ENCODE results near the gene ABTB2. TPM values are rescaled to one million over a fixed set of nuclear protein-coding genes. Genes with fewer than 3 reads are reported as not detected.

The ABTB2 gene
- total and polyA plus RNA-seq, 7 donors, result 1.3 to 12.9 (median 2.5) TPM

GRCh38 chr11:34161361-34161760 is 196.4 kb downstream of the ABTB2 start:
- H3K4me1 ChIP-seq, result peaks cover 0 to 6% (median 2%) of the 10 kb centered on the region in 4 donors
- H3K27me3 ChIP-seq, result no peaks in the 10 kb centered on the region
- H3K9me3 ChIP-seq, result no peaks in the 10 kb centered on the region
- WGBS, 2 donors, result 87 to 93% methylated on average over 6 of the region's 6 CpGs
- no peak for TF ChIP-seq POLR2AphosphoS5 (IDR thresholded peaks at IDR 0.05)
- TF ChIP-seq CTCF (IDR thresholded peaks at IDR 0.05), result no peak
- no peak for TF ChIP-seq EP300 (IDR thresholded peaks at IDR 0.05)
- TF ChIP-seq POLR2A (IDR thresholded peaks at IDR 0.05), result no peak
- intact Hi-C loops (cut with DNase I), result loop anchor here (5.0 kb wide), 1 partner anchor 289 kb away; no protein-coding TSS in a partner anchor
- peaks cover 0 to 13% (median 0%) of the 10 kb centered on the region in 4 donors for H3K36me3 ChIP-seq
- H3K4me3 ChIP-seq, result no peak overlapping the region
- DNase-seq, result no peak
- no peak overlapping the region for H3K27ac ChIP-seq

GRCh38 chr11:34160791-34161190 is 197.0 kb downstream of the ABTB2 start:
- 86% methylated on average over 18 of the region's 18 CpGs for WGBS, 2 donors
- DNase-seq, result no peak
- Histone ChIP-seq H3K36me3 (peaks cover 0 to 13% (median 0%) of the 10 kb centered on the region in 4 donors), H3K4me3 (no peak overlapping the region), H3K27me3 (no peaks in the 10 kb centered on the region), H3K27ac (no peak overlapping the region), H3K4me1 (peaks cover 0 to 12% (median 8%) of the 10 kb centered on the region in 4 donors), H3K9me3 (no peaks in the 10 kb centered on the region)
- intact Hi-C loops (cut with DNase I), result loop anchor here (5.0 kb wide), 1 partner anchor 288 kb away; no protein-coding TSS in a partner anchor
- TF ChIP-seq POLR2AphosphoS5 (IDR thresholded peaks at IDR 0.05) (no peak), CTCF (IDR thresholded peaks at IDR 0.05) (no peak), POLR2A (IDR thresholded peaks at IDR 0.05) (no peak), EP300 (IDR thresholded peaks at IDR 0.05) (no peak)

- Histone ChIP-seq H3K9me3 (no peaks in the 10 kb centered on the region), H3K4me1 (peaks cover 0 to 18% (median 14%) of the 10 kb centered on the region in 4 donors), H3K27ac (no peak overlapping the region), H3K27me3 (no peaks in the 10 kb centered on the region), H3K4me3 (no peak overlapping the region), H3K36me3 (peaks cover 0 to 13% (median 0%) of the 10 kb centered on the region in 4 donors)
- 88 to 93% methylated on average over 22 of the region's 22 CpGs for WGBS, 2 donors
- TF ChIP-seq EP300 (IDR thresholded peaks at IDR 0.05) (no peak), CTCF (IDR thresholded peaks at IDR 0.05) (no peak), POLR2A (IDR thresholded peaks at IDR 0.05) (no peak)
- intact Hi-C loops (cut with DNase I), result loop anchor here (5.0 kb wide), 1 partner anchor 288 kb away; no protein-coding TSS in a partner anchor
- DNase-seq, result no peak
These were observed 197.6 kb downstream of the ABTB2 start for GRCh38 chr11:34160049-34160721.

- 60 to 71% methylated on average over 6 of the region's 6 CpGs for WGBS, 2 donors
- intact Hi-C loops (cut with DNase I), result no loop called here
- Histone ChIP-seq H3K9me3 (no peaks in the 10 kb centered on the region), H3K4me3 (no peak overlapping the region), H3K27ac (no peak overlapping the region), H3K4me1 (peaks cover 0 to 29% (median 25%) of the 10 kb centered on the region in 4 donors), H3K27me3 (no peaks in the 10 kb centered on the region), H3K36me3 (peaks cover 0 to 13% (median 0%) of the 10 kb centered on the region in 4 donors)
- DNase-seq, result no peak
- TF ChIP-seq POLR2AphosphoS5 (IDR thresholded peaks at IDR 0.05) (no peak), EP300 (IDR thresholded peaks at IDR 0.05) (no peak), CTCF (IDR thresholded peaks at IDR 0.05) (no peak), POLR2A (IDR thresholded peaks at IDR 0.05) (no peak)
These were observed 199.1 kb downstream of the ABTB2 start for GRCh38 chr11:34158661-34159060.
